GM12878 (cell line): ENCODE results near the gene TRIP6. TPM values are rescaled to one million over a fixed set of nuclear protein-coding genes. Genes with fewer than 3 reads are reported as not detected.

Experiments used
- E2F4 ChIP-seq: IDR thresholded peaks from 2 replicates; pipeline ENCODE4 v1.6.1; 2012; ENCODE audit warnings: low read depth, low read length, improper control_type of control experiment
- E4F1 ChIP-seq: fragments of 450-650 bp; IDR thresholded peaks from 2 replicates; pipeline ENCODE4 v1.6.1; 2018; ENCODE audit warnings: borderline replicate concordance, mild to moderate bottlenecking; ENCODE audit not compliant: partially characterized antibody
- ELK1 ChIP-seq: IDR thresholded peaks from 2 replicates; pipeline ENCODE4 v1.6.1; 2012; ENCODE audit warnings: low read depth, low read length, improper control_type of control experiment
- EP300 ChIP-seq, 2 experiments: fragments of 150-350 bp in 1 of 2; IDR thresholded peaks; 2 replicates each; pipeline ENCODE4 v1.6.1; 2011 to 2012; ENCODE audit warnings: low read depth in 2 of 2, low read length in 2 of 2, borderline replicate concordance in 1 of 2, improper control_type of control experiment in 1 of 2, inconsistent platforms in 1 of 2; ENCODE audit not compliant: control insufficient read depth in 1 of 2
- GABPA ChIP-seq: IDR thresholded peaks from 2 replicates; pipeline ENCODE4 v1.6.1; 2014; ENCODE audit warnings: antibody characterized with exemption, low read depth, mild to moderate bottlenecking, inconsistent platforms
- NR2C1 ChIP-seq: fragments of 450-650 bp; IDR thresholded peaks from 2 replicates; pipeline ENCODE4 v1.6.1; 2017; ENCODE audit warnings: antibody characterized with exemption, mild to moderate bottlenecking, moderate library complexity
- RAD21 ChIP-seq: IDR thresholded peaks from 2 replicates; pipeline ENCODE4 v1.6.1; 2011; ENCODE audit warnings: mild to moderate bottlenecking, low read depth, low read length, moderate library complexity; ENCODE audit not compliant: insufficient read depth
- RELB ChIP-seq: fragments of 450-650 bp; IDR thresholded peaks from 2 replicates; pipeline ENCODE4 v1.6.1; 2017; ENCODE audit warnings: low read depth, mild to moderate bottlenecking, moderate library complexity
- REST ChIP-seq: IDR thresholded peaks from 2 replicates; pipeline ENCODE4 v1.6.1; 2012; ENCODE audit warnings: mild to moderate bottlenecking, low read depth, low read length
- RUNX3 ChIP-seq: IDR thresholded peaks from 2 replicates; pipeline ENCODE4 v1.6.1; 2012; ENCODE audit warnings: low read length, inconsistent platforms
- SIN3A ChIP-seq: IDR thresholded peaks from 2 replicates; pipeline ENCODE4 v1.6.1; 2012; ENCODE audit warnings: low read depth, low read length, improper control_type of control experiment
- SKIL ChIP-seq: fragments of 450-650 bp; IDR thresholded peaks from 2 replicates; pipeline ENCODE4 v1.6.1; 2017; ENCODE audit warnings: mild to moderate bottlenecking, low read depth, inconsistent platforms; ENCODE audit not compliant: poor library complexity, severe bottlenecking
- STAT1 ChIP-seq: fragments of 450-650 bp; conservative IDR thresholded peaks from 2 replicates; pipeline ENCODE4 v1.6.1; 2014; ENCODE audit warnings: antibody characterized with exemption, mild to moderate bottlenecking
- ZSCAN29 ChIP-seq: fragments of 450-650 bp; IDR thresholded peaks from 2 replicates; pipeline ENCODE4 v1.6.1; 2017; ENCODE audit warnings: mild to moderate bottlenecking, moderate library complexity
- polyA plus RNA-seq, 11 experiments: library from polyadenylated mRNA; depleted of rRNA in 4 of 11; unstranded in 6 of 11; stranded (reverse) in 5 of 11; fragments of >200 nt; fragmentation: Nextera tagmentation in 4 of 11; fragmentation: Illumina TruSeq in 1 of 11; extraction: Ambion mirVana in 4 of 11; extraction: Trizol in 1 of 11; gene quantifications; 1 replicate in 1 of 11; 2 replicates in 10 of 11; pipeline versions ENCODE4 v1.2.1 to v1.2.3, GENCODE V29; 2011 to 2016; ENCODE audit warnings: inconsistent platforms in 2 of 11, missing spikeins in 2 of 11, low read depth in 1 of 11
- total RNA-seq, 4 experiments: library from RNA; depleted of rRNA in 3 of 4; stranded (reverse); fragments of >200 nt in 3 of 4; fragmentation: Illumina TruSeq in 1 of 4; extraction: Trizol in 1 of 4; gene quantifications; 2 replicates each; pipeline versions ENCODE4 v1.2.1 to v1.2.3, GENCODE V29; 2013 to 2021

TRIP6 gene
- total and polyA plus RNA-seq, 10 of the 15 experiments (the other 5 are each of a cell fraction or from before 2014, with no cell fraction given) = 2.5 to 47.4 (median 25.5) TPM

- peak; percentile 96 for TF ChIP-seq STAT1
- no peak; the same call in 1 of the 2 replicates for TF ChIP-seq GABPA
- TF ChIP-seq E4F1 = peak; percentile 64
- TF ChIP-seq E2F4 = peak; percentile 40
- TF ChIP-seq SIN3A = peak; percentile 12; the same call in 1 of the 2 replicates
- TF ChIP-seq SKIL = peak; percentile 28
- TF ChIP-seq RELB = peak; percentile 99
- no peak for TF ChIP-seq RAD21
- TF ChIP-seq NR2C1 = peak; percentile 73; the same call in 1 of the 2 replicates
- peak; percentile 37; the same call in 1 of the 2 replicates for TF ChIP-seq RUNX3
- peak; percentile 43; the same call in 1 of the 2 replicates for TF ChIP-seq REST
- peak; percentile 38 for TF ChIP-seq ELK1
- TF ChIP-seq EP300 (IDR thresholded peaks at IDR 0.05; ENCODE audit: borderline replicate concordance in 1 of 2, control insufficient read depth in 1 of 2, low read depth in 2 of 2, low read length in 2 of 2) = peak in 1 of 2 experiments; percentile 28; a peak in 1 of 4 replicates
- TF ChIP-seq ZSCAN29 = no peak
Observed at GRCh38 chr7:100874577-100875355, 7.6 kb downstream of the TRIP6 start, which contains the start of gene SRRT (continued).
